CD4-positive, alpha-beta T cell treated with Interleukin-4 for 1 hour (primary cell): ENCODE measurements around the gene CCSER1.
"Not testable (repeated sequence)": the region's sequence is repeated elsewhere in the genome, so short reads cannot be mapped to it uniquely, and the experiment has no call there.

Experiments
- DNase-seq, 2 donors: peaks; one replicate each; pipeline ENCODE4 v3.0.0-alpha.2; 2020 to 2022

Gene CCSER1

DNA sequence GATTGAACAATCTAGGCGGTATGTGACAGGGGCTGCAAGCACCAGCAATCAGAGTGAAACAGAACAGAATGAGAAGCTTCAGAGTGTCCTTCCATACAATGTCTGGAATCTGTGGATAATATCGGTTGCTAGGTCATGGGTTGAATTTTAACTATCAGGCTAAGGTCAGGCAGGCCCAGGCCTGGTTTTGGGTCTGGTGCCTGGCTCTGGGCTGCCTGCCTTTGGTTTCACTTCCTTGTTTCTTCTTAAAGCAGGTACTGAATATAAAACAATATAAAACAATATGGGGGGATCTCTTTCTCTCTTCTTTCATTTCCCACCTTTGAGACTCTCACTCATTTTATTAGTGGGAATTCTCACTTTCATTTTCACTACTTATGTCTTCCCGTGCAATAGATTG, 962.0 kb downstream of the CCSER1 start:
- no peak for DNase-seq

DNA sequence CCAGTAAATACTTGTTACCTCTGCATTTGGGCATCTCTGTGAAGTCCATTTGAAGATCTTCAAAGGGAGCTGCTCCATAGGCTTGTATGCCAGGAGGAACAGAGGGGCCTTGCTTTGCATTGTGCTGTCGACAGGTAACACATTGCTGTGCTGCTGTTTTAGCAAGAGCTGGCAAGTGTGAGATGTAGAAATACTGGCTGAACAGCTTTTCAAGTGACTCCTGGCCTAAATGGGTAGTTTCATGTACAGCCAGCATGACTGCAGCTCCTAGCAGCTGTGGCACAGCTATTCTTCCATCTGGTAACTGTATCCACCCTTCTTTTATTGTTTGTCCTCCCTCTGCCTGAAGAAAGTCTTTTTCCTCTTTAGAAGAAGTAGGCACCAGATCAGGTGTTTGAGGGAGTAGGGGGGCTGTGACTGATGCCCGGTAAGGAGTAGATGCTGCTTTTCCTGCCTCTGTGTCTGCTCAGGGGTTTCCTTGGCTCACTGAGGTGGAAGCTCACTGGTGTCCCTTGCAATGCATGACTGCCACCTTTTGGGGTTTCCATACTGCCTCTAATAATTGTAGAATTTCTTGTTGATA, 965.3 kb downstream of the CCSER1 start:
- DNase-seq, result no peak

DNA sequence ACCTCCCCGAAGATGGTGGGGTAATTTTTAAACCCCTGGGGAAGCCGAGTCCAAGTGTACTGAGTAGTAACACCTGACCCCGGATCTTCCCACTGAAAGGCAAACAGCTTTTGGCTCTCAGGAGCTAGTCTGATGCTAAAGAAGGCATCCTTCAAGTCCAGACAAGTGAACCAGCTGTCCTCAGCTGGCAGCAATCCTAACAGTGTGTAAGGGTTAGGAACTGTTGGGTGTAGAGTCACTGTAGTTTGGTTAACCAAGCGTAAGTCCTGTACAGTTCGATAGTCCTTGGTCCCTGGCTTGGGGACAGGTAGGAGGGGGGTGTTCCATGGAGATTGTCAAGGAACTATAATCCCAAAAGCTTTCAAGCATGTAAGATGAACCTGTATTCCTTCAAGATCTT, 967.0 kb downstream of the CCSER1 start:
- DNase-seq, result not testable (repeated sequence)

DNA sequence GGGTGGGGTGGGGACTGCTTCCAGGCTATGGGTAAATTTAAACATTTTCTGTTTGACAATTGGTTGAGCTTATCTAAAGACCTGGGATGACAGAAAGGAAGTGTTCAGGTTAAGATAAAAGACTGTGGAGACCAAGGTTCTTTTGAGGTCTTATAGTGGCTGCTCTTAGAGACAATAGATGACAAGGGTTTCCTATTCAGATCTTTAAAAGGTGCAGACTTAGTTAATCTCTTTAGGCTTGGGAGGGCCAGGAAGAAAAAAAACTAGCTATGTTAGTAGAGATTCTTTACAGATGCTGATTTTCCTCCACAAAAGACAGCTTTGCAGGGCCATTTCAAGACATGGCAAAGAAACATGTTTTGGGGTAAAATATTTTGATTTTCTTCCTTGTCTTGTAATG, 972.5 kb downstream of the CCSER1 start:
- DNase-seq, result no peak

DNA sequence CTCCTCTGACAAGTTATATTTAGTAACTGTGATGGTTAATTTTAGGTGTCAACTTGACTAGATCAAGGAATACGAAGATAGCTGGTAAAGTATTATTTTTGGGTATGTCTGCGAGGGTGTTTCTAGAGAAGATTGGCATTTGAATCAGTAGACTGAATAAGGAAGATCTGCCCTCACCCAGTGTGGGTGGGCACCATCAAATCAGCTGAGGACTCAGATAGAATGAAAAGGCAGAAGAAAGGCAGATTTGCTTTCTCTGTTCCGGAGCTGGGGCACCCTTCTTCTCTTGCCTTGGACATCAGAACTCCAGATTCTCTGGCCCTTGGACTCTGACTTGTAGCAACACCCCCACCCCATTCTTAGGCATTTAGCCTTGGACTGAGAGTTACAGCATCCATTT, 981.6 kb downstream of the CCSER1 start:
- DNase-seq, result no peak

DNA sequence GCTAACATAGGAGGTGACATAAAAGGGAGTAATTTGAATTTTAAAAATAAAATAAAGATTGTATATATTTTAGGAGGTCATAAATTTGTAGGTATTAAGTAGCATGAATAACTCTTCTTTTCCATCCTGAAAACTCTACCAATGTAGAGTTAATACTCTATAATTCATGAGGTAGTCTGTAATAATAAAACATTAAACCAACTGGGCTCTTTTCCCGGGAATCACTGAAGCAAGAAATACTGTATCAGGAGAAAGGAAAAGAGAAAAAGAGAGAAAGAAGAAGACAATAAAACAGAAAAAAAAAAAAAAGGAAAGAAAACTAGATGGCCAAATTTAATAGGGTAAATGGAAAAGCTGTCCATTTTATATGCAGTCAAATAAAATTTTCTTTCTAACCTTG, 984.4 kb downstream of the CCSER1 start:
- DNase-seq, result no peak

DNA sequence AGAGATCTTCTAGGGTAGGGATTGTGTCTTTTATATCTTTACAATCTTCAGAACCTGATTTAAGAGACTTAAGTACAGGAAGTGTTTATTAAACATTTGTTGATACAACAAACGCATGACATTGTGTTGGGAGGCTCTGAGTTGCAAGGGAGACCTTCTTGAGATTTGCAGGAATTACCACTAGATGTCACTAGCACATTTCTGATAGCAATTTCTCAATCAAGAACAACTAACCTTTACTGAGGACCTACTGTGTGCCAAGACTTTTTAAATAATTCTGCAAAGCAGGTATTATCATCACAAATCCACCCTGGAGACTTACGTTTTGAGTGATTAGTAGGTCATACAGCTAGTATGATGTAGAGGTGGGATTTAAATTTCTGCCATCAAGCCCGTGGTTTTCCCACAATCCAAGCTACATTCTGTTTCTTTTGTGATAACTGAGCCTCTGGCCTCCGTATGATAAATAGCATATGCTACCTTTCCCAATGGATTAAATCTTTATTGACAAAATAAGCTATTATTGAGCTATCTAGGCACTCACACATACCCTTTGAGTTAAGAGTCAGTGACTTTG, 986.0 kb downstream of the CCSER1 start:
- no peak for DNase-seq

DNA sequence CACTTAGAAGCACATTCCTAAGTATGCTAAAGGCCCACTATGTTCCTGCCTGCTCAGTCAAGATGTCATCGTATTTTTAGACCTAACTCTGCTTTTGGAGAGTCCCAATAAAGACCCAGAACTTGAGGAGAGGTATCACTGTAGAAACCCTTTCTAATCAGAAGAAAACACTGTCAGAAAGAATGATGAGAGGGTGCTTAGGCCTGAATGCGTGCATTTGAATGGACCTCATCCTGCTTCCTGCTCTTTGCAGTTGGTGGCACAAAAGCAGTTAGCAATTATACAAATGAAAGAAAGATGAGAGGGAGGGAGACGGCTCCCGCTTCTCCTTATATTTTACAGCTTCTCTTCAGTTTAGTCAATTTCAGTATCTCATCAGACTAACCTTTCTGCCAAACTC, 987.2 kb downstream of the CCSER1 start:
- no peak for DNase-seq

DNA sequence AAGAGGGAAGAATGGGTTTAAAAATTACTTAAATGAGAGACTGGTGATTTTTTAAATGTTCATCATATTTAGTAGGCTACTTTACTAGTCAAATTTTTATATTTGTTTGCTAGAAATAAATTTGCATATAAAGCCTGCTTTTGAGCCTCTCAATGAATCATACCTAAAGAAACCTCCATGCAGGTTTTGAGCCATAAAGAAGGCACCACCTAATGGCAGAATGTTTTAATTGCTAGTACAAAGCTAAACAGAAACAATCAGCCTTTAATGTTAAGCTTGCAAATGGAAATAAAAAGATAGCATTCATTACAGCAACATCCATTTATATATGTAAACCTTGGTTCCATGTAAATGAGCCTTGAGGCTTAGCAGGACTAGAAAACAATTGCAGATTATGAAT, 989.7 kb downstream of the CCSER1 start:
- no peak for DNase-seq

DNA sequence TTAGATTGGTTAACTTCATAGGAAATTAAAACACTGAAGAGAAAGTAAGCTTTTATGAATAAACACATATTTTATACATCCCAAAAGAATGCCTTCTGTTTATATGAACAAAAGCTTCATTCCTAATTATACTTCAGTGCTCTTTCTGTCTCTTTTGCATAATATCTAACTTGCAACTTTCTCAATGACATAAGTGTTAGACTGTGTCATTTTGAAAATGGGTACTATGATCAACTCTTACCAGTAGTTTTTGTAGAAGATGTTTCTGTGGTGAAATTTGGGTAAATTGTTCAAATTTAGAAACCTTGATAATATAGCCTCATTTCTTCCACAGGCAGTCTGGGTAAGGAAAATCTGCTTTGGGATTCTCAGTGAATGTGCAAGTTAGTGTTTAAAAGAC, 991.4 kb downstream of the CCSER1 start:
- DNase-seq, result no peak

DNA sequence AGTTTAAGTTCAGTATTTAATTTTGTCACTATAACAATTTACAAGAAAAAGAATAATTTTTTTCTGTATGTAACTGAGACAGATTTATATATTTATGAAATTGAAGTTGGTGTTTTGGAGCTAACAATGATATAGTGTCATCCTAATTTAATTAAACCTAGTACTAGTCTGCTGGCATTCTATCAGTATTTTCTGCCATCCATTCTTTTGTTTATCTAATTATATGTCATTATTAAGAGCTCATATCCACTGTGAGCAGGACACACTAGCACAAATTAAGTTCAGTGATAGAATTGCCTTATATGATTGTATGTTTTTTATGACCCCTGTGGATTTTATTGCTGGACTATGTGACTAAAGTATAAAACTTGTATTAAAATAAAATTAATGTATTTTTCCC, 996.5 kb downstream of the CCSER1 start:
- no peak for DNase-seq

DNA sequence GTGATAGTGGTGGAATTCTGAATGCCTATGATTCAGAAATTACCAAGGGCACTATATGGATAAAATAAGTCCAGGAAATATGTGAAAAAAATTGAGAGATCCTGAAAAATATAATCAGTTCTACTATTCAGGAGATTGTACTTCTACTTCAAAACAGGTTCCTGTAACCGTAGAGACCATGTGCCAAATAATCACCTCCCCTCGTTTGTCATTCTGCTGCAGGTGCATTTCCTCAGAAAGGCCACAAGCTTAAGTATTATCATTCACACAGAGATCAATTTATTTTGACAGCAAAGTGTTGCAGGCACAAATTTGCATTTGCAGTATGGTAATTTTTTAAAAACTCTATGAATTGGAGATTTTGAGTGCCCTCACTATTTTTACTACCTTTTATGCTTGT, 1000.0 kb downstream of the CCSER1 start:
- DNase-seq, result no peak

DNA sequence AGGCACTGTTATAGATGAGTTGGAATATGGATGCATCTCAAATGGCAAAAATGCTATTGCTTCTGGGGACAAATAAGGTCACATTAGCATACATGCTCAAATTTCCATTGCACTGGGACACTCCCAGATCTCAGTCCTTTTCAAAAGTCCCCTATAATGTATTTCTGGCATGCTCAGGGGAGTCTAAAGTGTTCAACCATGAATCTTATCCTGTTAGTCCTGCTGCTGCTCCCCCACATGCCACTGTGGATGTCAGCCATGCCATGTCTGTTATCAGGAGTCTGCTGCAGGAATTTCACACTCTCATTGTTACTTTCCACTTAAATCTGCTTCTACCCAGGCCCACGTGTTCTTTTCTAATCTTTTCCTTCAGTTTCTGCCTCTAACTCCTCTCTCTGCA, 1000.6 kb downstream of the CCSER1 start:
- DNase-seq, result no peak

DNA sequence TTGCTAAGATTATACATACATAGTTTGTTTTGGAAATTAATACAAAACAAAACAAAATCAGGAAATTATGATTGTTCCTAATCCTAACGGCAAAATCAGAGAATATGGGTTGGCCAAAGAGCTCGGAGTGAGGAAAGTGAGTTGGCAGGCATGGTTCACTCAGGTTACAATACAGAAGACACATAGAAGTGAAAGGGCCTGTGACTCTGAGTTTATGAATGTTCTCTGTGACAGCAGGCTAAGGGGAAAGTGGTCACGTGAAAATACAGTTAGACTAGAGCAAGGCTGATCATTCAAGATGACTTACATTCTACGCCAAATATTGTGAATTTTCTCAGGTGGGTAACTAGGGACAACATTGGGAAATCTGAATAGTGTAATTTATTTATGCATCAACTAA, 1001.3 kb downstream of the CCSER1 start:
- DNase-seq, result no peak

DNA sequence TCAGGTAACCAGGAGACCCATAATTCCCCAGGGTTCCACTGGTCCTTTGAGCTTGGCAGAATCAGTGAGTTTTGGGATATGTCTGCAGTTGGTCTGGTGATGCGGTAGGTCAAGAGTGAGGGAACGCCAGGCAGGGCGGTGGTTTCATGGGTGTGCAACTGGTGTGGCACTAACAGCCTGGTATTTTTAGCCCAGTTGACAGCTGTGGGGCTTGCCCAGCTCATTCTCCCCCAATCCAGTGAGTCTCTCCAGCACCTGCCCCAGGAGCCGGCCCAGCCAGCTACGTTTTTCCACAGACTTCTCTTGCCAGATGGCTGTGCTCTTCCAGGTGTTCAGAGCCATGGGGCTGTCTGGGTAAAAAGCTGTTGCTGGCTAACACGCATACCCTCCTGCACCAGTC, 1019.9 kb downstream of the CCSER1 start:
- no peak for DNase-seq

DNA sequence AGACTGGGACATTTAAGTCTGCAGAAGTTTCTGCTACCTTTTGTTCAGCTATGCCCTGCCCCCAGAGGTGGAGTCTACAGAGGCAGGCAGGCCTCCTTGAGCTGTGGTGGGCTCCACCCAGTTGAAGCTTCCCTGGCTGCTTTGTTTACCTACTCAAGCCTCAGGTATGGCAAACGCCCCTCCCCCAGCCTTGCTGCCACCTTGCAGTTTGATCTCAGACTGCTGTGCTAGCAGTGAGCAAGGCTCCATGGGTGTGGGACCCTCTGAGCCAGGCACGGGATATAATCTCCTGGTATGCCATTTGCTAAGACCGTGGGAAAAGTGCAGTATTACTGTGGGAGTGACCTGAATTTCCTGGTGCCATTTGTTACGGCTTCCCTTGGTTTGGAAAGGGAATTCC, 1026.8 kb downstream of the CCSER1 start:
- not testable (repeated sequence) for DNase-seq

DNA sequence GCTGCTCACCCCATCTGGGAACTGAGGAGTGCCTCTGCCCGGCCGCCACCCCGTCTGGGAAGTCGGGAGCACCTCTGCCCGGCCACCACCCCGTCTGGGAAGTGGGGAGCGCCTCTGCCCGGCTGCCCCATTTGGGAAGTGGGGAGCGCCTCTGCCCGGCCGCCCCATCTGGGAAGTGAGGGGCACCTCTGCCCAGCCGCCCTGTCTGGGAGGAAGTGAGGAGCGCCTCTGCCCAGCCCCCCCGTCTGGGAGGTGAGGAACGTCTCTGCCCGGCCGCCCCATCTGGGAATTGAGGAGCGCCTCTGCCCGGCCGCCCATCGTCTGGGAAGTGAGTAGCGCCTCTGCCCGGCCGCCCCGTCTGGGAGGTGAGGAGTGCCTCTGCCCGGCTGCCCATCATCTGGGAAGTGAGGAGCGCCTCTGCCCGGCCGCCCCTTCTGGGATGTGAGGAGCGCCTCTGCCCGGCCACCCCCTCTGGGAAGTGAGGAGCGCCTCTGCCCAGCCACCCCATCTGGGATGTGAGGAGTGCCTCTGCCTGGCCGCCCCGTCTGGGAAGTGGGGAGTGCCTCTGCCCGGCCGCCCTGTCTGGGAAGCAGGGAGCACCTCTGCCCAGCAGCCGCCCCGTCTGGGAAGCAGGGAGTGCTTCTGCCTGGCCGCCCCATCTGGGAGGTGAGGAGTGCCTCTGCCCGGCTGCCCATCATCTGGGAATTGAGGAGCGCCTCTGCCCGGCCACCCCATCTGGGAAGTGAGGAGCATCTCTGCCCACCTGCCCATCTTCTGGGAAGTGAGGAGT, 1040.9 kb downstream of the CCSER1 start:
- DNase-seq, result not testable (repeated sequence)

DNA sequence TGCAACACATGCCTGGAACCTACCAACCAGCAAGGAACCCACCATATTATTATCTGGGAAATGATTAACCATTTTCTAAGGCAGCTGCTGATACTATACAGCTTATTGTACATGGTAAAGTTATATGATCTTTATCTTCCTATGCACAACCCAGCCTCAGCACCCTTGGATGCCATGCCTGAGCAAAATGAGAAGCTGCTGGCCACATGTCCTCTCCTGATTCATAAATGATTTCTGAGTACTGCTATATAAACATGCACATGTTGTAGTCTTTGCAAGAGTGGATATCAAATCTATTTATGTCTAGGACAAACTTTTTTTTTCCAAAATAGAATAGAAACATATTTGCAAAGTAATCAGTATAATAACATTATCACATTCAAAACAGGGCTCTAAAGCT, 1043.6 kb downstream of the CCSER1 start:
- DNase-seq, result no peak

DNA sequence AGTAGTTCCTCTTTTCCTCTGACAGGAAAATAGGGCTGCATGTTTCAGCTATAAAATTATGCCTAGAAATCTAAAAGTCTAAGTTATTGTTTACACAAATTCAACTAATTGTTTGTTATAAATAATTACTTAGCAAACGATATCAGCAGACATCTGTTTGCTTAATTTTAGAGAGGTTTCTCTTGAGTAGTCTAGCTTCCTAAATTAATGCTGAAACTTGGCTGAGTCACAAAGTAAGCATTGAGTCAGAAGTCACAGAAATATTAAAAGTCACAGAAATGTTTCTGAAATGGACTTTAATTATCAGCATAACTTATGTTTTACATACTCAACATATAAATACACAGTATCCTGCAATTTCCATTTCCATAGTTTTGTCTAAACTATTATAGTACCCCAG, 1044.0 kb downstream of the CCSER1 start:
- DNase-seq, result no peak

DNA sequence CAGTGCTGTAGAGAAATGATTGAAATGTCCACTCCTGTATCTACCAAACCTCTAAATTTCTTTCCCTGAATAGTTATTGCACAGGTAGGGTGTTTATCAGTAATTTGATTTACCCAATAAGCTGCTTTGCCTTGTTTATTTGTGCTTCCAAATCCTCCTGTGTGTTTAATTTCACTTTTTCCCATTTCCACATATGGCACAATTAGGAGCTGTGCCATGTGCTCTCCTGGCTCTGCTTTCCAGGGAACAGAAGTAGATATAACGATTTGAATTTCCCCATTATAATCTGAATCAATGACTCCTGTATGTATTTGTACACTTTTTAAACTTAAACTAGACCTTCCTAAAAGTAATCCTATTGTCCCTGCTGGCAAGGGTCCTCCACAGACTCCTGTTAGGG, 1057.9 kb downstream of the CCSER1 start:
- DNase-seq, result not testable (repeated sequence)

DNA sequence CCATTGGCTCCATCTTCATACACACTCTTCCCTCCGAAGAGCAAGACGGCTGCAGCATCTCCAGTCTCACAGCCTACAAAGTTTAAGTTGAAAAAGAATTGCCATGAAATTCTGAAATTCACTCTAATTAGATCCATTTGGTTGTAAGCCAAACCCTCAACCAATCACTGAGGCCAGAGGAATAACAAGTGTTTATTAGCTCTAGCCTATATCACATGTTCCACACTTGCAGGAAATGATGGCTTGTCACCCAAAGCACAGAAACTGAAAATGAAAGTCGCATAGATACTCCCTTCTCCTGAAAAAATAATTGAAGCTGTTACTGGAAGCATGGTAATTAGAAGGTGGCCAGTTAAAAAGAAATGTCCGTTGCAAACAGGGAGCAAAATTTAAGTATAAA, 1071.8 kb downstream of the CCSER1 start:
- DNase-seq, result no peak

DNA sequence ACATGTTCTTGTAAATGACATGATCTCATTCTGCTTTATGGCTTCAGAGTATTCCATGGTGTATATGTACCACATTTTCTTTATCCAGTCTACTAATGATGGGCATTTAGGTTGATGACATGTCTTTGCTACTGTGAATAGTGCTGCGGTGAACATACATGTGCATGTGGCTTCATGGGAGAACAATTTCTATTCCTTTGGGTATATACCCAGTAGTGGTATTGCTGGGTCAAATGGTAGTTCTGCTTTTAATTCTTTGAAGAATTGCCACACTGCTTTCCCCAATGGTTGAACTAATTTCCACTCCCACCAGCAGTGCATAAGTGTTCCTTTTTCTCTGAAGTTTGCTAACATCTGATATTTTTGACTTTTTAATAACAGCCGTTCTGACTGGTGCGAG, 1080.3 kb downstream of the CCSER1 start:
- DNase-seq, result no peak

DNA sequence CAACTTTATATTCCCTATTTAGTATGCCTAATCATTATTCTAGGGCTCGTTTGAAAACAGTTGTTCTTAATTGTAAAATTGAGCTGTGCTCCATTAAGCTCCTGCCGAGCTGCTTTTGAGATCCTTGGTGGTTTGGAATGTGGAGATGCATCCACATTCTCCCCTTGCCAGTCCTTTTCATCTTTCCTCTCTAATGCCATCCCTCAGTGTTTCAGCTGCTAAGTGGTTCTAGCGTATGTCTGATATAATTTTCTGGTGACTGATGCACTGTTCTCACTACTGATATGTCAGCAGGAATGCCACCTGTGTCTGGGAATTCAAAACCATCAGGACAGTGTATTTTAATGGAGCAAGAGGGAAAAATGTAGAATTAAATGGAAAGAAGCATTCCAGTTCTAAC, 1085.0 kb downstream of the CCSER1 start:
- no peak for DNase-seq

DNA sequence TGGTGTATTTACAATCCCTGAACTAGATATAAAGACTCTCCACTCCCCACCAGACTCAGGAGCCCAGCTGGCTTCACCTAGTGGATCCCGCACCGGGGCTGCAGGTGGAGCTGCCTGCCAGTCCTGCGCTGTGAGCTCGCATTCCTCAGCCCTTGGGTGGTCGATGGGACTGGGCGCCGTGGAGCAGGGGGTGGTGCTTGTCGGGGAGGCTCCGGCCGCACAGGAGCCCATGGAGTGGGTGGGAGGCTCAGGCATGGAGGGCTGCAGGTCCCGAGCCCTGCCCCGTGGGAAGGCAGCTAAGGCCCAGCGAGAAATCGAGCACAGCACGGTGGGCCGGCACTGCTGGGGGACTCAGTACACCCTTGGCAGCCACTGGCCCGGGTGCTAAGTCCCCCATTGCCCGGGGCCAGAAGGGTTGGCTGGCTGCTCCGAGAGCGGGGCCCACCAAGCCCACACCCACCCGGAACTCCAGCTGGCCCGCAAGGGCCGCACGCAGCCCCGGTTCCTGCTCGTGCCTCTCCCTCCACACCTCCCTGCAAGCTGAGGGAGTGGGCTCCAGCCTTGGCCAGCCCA, 1090.7 kb downstream of the CCSER1 start:
- not testable (repeated sequence) for DNase-seq
